Panc1 (cell line): ENCODE results near the gene CDC42EP4. TPM values are rescaled to one million over a fixed set of nuclear protein-coding genes. Genes with fewer than 3 reads are reported as not detected.

ENCODE experiments used
- ATAC-seq: fragments of 200-7000 bp; cut with Tn5 transposase; 2 replicates; pipeline ENCODE4 v1.9.1; 2020; ENCODE audit warnings: mild to moderate bottlenecking, moderate library complexity
- BruUV-seq: library from RNA; stranded (reverse); fragments of 400-500 nt; replicated peaks from 2 replicates; lab custom pipeline; 2021; lab: Mats Ljungman, UMichigan
- CTCF ChIA-PET: fragments of 300-600 bp; sonication (Branson Sonifier 250); formaldehyde crosslinking; loops from one replicate; lab custom pipeline; 2022; ENCODE audit warnings: antibody characterized with exemption; lab: Charles Lee
- POLR2A ChIA-PET: fragments of 300-600 bp; sonication (Branson Sonifier 250); formaldehyde crosslinking; loops from one replicate; lab custom pipeline; 2022; ENCODE audit warnings: antibody characterized with exemption; lab: Charles Lee
- DNase-seq: peaks from one replicate; pipeline ENCODE4 v3.0.0-alpha.2; 2010; ENCODE audit warnings: low read depth, low spot score
- H3K27ac ChIP-seq: 2 replicates; pipeline ENCODE4 v1.5.1; 2011; ENCODE audit warnings: mild to moderate bottlenecking, low read length, inconsistent platforms
- H3K27me3 ChIP-seq: fragments of 200-500 bp; sonication (Bioruptor generic); 2 replicates; pipeline ENCODE4 v1.6.0; 2014; ENCODE audit warnings: low read length, inconsistent platforms; ENCODE audit not compliant: control insufficient read depth, insufficient read depth
- H3K36me3 ChIP-seq: fragments of 200-500 bp; sonication (Bioruptor generic); 2 replicates; pipeline ENCODE4 v1.5.1; 2014; ENCODE audit warnings: inconsistent platforms, mild to moderate bottlenecking, low read length, moderate library complexity; ENCODE audit not compliant: control insufficient read depth, insufficient read depth
- H3K4me1 ChIP-seq: 2 replicates; pipeline ENCODE4 v1.5.1; 2011; ENCODE audit warnings: inconsistent platforms, mild to moderate bottlenecking, low read length, moderate library complexity; ENCODE audit not compliant: control insufficient read depth, insufficient read depth
- H3K4me3 ChIP-seq, 2 experiments: 2 replicates each; pipeline ENCODE4 v1.5.1; 2011 to 2012; ENCODE audit warnings: low read depth in 2 of 2, low read length in 2 of 2, mild to moderate bottlenecking in 2 of 2, inconsistent platforms in 1 of 2, moderate library complexity in 1 of 2
- H3K9me3 ChIP-seq: fragments of 200-500 bp; sonication (Bioruptor generic); 2 replicates; pipeline ENCODE4 v1.5.1; 2014; ENCODE audit warnings: low read depth, mild to moderate bottlenecking, inconsistent platforms, low read length, moderate library complexity; ENCODE audit not compliant: control insufficient read depth, insufficient read depth
- CTCF ChIP-seq: fragments of 450-650 bp; IDR thresholded peaks from 2 replicates; pipeline ENCODE4 v1.5.1; 2017; ENCODE audit warnings: mild to moderate bottlenecking
- POLR2AphosphoS5 ChIP-seq: IDR thresholded peaks from 2 replicates; pipeline ENCODE4 v1.6.1; 2012; ENCODE audit warnings: mild to moderate bottlenecking, low read depth, low read length, moderate library complexity
- REST ChIP-seq, 2 experiments: IDR thresholded peaks; 2 replicates each; pipeline ENCODE4 v1.6.1; 2011 to 2012; ENCODE audit warnings: low read depth in 2 of 2, control low read depth in 1 of 2, low read length in 1 of 2, mild to moderate bottlenecking in 1 of 2, moderate library complexity in 1 of 2; ENCODE audit not compliant: insufficient read depth in 1 of 2
- SIN3A ChIP-seq: IDR thresholded peaks from 2 replicates; pipeline ENCODE4 v1.6.1; 2012; ENCODE audit warnings: low read depth, mild to moderate bottlenecking, low read length, moderate library complexity, borderline replicate concordance; ENCODE audit not compliant: insufficient read depth
- TCF7L2 ChIP-seq: IDR thresholded peaks from 2 replicates; pipeline ENCODE4 v1.6.1; 2011; ENCODE audit warnings: mild to moderate bottlenecking, low read depth, low read length, inconsistent platforms
- in situ Hi-C: cut with HindIII; loops from 2 replicates; pipeline ENCODE4 v1.10.0; 2016; ENCODE audit warnings: low sequenced_read_pairs, low pct_unique_long_range_greater_than_20kb
- intact Hi-C: fragments of 100-400 bp; cut with micrococcal nuclease; formaldehyde crosslinking; loops from one replicate; pipeline ENCODE4 v1.10.0; 2022; ENCODE audit not compliant: unreplicated experiment
- total RNA-seq: library from RNA; stranded (reverse); gene quantifications from one replicate; pipeline ENCODE4 v1.2.1, GENCODE V29; 2021; ENCODE audit not compliant: unreplicated experiment

CDC42EP4 gene
- total RNA-seq, 1 experiment from 2014 or later: 65.9 TPM

GRCh38 chr17:73286863-73287296 is 24.9 kb downstream of the CDC42EP4 start:
- H3K9me3 ChIP-seq: no peaks in the 10 kb centered on the region
- POLR2A ChIA-PET: interaction anchor here (0.5 kb wide), 1 partner anchor 10 kb away, joined by 4 read pairs; no protein-coding TSS in a partner anchor
- peak overlapping the region; percentile 56; the same call in 1 of the 2 replicates for H3K27ac ChIP-seq
- CTCF ChIA-PET: no interaction called here
- TF ChIP-seq SIN3A: no peak
- no peak for TF ChIP-seq CTCF
- TF ChIP-seq TCF7L2: no peak
- TF ChIP-seq POLR2AphosphoS5: no peak
- TF ChIP-seq REST (IDR thresholded peaks at IDR 0.05; ENCODE audit: insufficient read depth in 1 of 2, low read depth in 2 of 2, low read length in 1 of 2): no peak
- H3K4me1 ChIP-seq: peaks cover 54% of the 10 kb centered on the region
- ATAC-seq (no peak), DNase-seq (no peak)
- in situ Hi-C loops: loop anchor here (10.0 kb wide), 1 partner anchor 312 kb away; no protein-coding TSS in a partner anchor
- BruUV-seq: no TSS peak
- intact Hi-C loops: no loop called here
- no peaks in the 10 kb centered on the region for H3K27me3 ChIP-seq
- no peak overlapping the region for H3K4me3 ChIP-seq
- no peaks in the 10 kb centered on the region for H3K36me3 ChIP-seq

DNA sequence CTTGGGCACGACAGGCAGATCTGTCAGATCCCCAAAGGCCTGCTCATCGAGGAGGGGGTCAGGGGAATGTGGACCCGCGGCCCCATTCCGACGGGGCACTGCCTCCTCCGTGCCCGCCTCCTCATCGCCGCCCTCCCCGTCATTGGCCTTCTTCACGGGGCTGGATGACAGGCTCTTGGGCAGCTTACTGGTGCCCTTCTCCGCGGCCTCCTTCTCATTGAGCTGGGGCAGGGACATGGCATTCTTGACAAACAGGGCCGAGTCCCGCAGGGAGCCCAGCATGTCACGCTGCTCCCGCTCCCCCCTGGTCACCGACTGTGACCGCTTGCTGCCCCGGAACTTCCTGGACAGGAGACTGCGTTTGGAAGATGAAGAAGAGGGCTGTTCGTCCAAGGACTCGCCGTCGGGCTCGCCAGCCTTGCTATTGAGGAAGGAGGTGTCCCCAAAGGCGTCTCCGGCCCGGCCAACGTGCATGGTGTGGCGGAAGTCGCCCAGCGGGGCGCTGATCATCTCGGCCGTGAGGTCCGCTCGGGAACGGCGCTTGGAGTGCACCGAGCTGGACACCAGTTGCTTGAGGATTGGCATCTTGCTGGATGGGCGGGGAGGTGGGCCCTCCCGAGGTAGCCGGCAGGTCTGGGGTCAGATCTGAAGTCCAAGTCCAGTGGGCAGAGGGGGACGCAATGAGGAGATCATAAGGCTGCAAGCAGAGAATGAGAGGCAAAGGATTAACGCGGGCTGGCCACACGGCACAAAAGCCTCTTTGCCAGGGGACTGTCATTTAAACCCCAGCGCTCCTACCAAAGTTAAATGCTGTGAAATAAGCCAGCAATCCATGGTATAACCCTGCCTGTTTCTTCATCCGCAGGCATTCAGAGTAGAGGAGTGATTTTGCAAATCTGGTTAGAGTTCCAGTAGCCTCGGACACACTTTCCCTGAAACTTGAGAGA is 25.6 kb downstream of the CDC42EP4 start:
- Histone ChIP-seq H3K4me3 (no peak overlapping the region), H3K36me3 (no peaks in the 10 kb centered on the region), H3K9me3 (no peaks in the 10 kb centered on the region), H3K27me3 (no peaks in the 10 kb centered on the region), H3K4me1 (peaks cover 47% of the 10 kb centered on the region), H3K27ac (peak overlapping the region; percentile 56; the same call in 1 of the 2 replicates)
- TF ChIP-seq SIN3A: no peak
- no peak for TF ChIP-seq CTCF
- no peak for TF ChIP-seq TCF7L2
- TF ChIP-seq POLR2AphosphoS5: no peak
- TF ChIP-seq REST (IDR thresholded peaks at IDR 0.05; ENCODE audit: insufficient read depth in 1 of 2, low read depth in 2 of 2, low read length in 1 of 2): no peak
- DNase-seq (no peak), ATAC-seq (no peak)
- ChIA-PET CTCF (no interaction called here), POLR2A (interaction anchor here (0.5 kb wide), 1 partner anchor 10 kb away, joined by 4 read pairs; no protein-coding TSS in a partner anchor)
- intact Hi-C loops (no loop called here), in situ Hi-C loops (loop anchor here (10.0 kb wide), 1 partner anchor 311 kb away; no protein-coding TSS in a partner anchor)
- BruUV-seq: no TSS peak
